Endothelial cell of umbilical vein (primary cell): ENCODE results near the gene TPGS2. TPM values are rescaled to one million over a fixed set of nuclear protein-coding genes. Genes with fewer than 3 reads are reported as not detected.

ENCODE experiments used
- BruUV-seq: library from RNA; stranded (reverse); fragments of 400-500 nt; replicated peaks from 2 replicates; lab custom pipeline; 2021; lab: Mats Ljungman, UMichigan
- CTCF ChIA-PET: fragments of 300-600, 350-600 bp; sonication (Branson Sonifier 250); formaldehyde crosslinking; loops from one replicate; lab custom pipeline; 2021; ENCODE audit warnings: antibody characterized with exemption, inconsistent platforms; lab: Charles Lee
- POLR2A ChIA-PET: fragments of 300-600, 350-600 bp; sonication (Branson Sonifier 250); formaldehyde crosslinking; loops from one replicate; lab custom pipeline; 2021; ENCODE audit warnings: antibody characterized with exemption, inconsistent platforms; lab: Charles Lee
- DNase-seq: peaks from one replicate; pipeline ENCODE4 v3.0.0-alpha.2; 2011; ENCODE audit warnings: low read depth, low spot score
- FAIRE-seq: peaks from 2 replicates; lab custom pipeline; 2011; peaks lifted over from hg19 to GRCh38; lab: Jason Lieb, UNC
- H2AFZ ChIP-seq: 2 replicates; pipeline ENCODE4 v1.6.0; 2012; ENCODE audit warnings: low read depth, low read length, control low read depth, inconsistent platforms
- H3K27ac ChIP-seq: 2 replicates; pipeline ENCODE4 v1.5.1; 2011; ENCODE audit warnings: low read depth, mild to moderate bottlenecking, control low read depth, low read length, moderate library complexity; ENCODE audit not compliant: insufficient read depth
- H3K27me3 ChIP-seq, 2 experiments: 2 replicates each; pipeline versions ENCODE4 v1.6.0 to v1.6.1; 2011; ENCODE audit warnings: low read length in 2 of 2, mixed read lengths in 1 of 2; ENCODE audit not compliant: control insufficient read depth in 2 of 2, insufficient read depth in 2 of 2
- H3K36me3 ChIP-seq, 2 experiments: 2 replicates in 1 of 2; 3 replicates in 1 of 2; pipeline ENCODE4 v1.5.1; 2011; ENCODE audit warnings: low read length in 2 of 2, mild to moderate bottlenecking in 1 of 2, moderate library complexity in 1 of 2; ENCODE audit not compliant: control insufficient read depth in 2 of 2, insufficient read depth in 2 of 2; ENCODE audit errors: extremely low read depth in 1 of 2
- H3K4me1 ChIP-seq: 3 replicates; pipeline ENCODE4 v1.5.1; 2011; ENCODE audit warnings: mild to moderate bottlenecking, low read length; ENCODE audit not compliant: control insufficient read depth, insufficient read depth; ENCODE audit errors: extremely low read depth
- H3K4me2 ChIP-seq: 2 replicates; pipeline ENCODE4 v1.6.1; 2011; ENCODE audit warnings: low read length, control low read depth, mixed read lengths; ENCODE audit not compliant: insufficient read depth
- H3K4me3 ChIP-seq, 3 experiments: fragments of 200-600 bp in 1 of 3; sonication (generic), shearing (Covaris generic) in 1 of 3; replicated peaks in 1 of 3; 2 replicates each; pipeline ENCODE4 v1.5.1; 2011 to 2016; ENCODE audit warnings: control low read depth in 3 of 3, low read length in 3 of 3, mild to moderate bottlenecking in 2 of 3, inconsistent platforms in 1 of 3, low read depth in 1 of 3, moderate library complexity in 1 of 3; ENCODE audit not compliant: insufficient read depth in 1 of 3
- H3K79me2 ChIP-seq: 2 replicates; pipeline ENCODE4 v1.6.0; 2012; ENCODE audit warnings: low read length, inconsistent platforms; ENCODE audit not compliant: control insufficient read depth, insufficient read depth
- H3K9ac ChIP-seq: replicated peaks from 2 replicates; pipeline ENCODE3; 2011; ENCODE audit warnings: low read length, control low read depth; ENCODE audit not compliant: insufficient read depth; ENCODE audit errors: extremely low read depth
- H3K9me1 ChIP-seq: replicated peaks from 3 replicates; pipeline ENCODE4 v1.6.0; 2011; ENCODE audit warnings: mild to moderate bottlenecking, low read length; ENCODE audit not compliant: control insufficient read depth, insufficient read depth; ENCODE audit errors: extremely low read depth
- H3K9me3 ChIP-seq: replicated peaks from 2 replicates; pipeline ENCODE4 v1.5.1; 2012; ENCODE audit warnings: low read length, inconsistent platforms; ENCODE audit not compliant: control insufficient read depth, insufficient read depth
- H4K20me1 ChIP-seq: replicated peaks from 2 replicates; pipeline ENCODE3; 2011; ENCODE audit warnings: mild to moderate bottlenecking, low read length; ENCODE audit not compliant: control insufficient read depth, insufficient read depth; ENCODE audit errors: extremely low read depth
- CTCF ChIP-seq, 2 donors: IDR thresholded peaks; 1 replicate in 1 of 2; 2 replicates in 1 of 2; pipeline ENCODE4 v1.5.1; 2011; ENCODE audit warnings: low read length in 2 of 2, mild to moderate bottlenecking in 2 of 2, moderate library complexity in 2 of 2, control low read depth in 1 of 2, inconsistent platforms in 1 of 2, low read depth in 1 of 2; ENCODE audit not compliant: insufficient read depth in 1 of 2; ENCODE audit errors: extremely low read depth in 1 of 2
- EZH2 ChIP-seq: IDR thresholded peaks from 2 replicates; pipeline ENCODE4 v1.6.1; 2012; ENCODE audit warnings: borderline replicate concordance, low read depth, mild to moderate bottlenecking, moderate library complexity, low read length, inconsistent platforms; ENCODE audit not compliant: severe bottlenecking
- FOS ChIP-seq: IDR thresholded peaks from 2 replicates; pipeline ENCODE4 v1.6.1; 2011; ENCODE audit warnings: mild to moderate bottlenecking, low read length, moderate library complexity, borderline replicate concordance; ENCODE audit not compliant: insufficient read depth
- GATA2 ChIP-seq: IDR thresholded peaks from 2 replicates; pipeline ENCODE4 v1.7.0; 2011; ENCODE audit warnings: low read depth, mild to moderate bottlenecking, moderate library complexity, mixed read lengths, low read length; ENCODE audit not compliant: insufficient read length, insufficient read depth
- JUN ChIP-seq: IDR thresholded peaks from 2 replicates; pipeline ENCODE4 v1.6.1; 2011; ENCODE audit warnings: borderline replicate concordance, low read depth; ENCODE audit not compliant: insufficient read length, insufficient read depth
- MAX ChIP-seq: IDR thresholded peaks from 2 replicates; pipeline ENCODE4 v1.6.1; 2011; ENCODE audit not compliant: insufficient read depth, insufficient read length
- MYC ChIP-seq: IDR thresholded peaks from one replicate; pipeline ENCODE4 v1.6.1; 2011; ENCODE audit warnings: mild to moderate bottlenecking, low read depth, low read length
- POLR2A ChIP-seq: IDR thresholded peaks from 2 replicates; pipeline ENCODE4 v1.6.1; 2012; ENCODE audit warnings: low read depth, mild to moderate bottlenecking, control low read depth, low read length
- POLR2AphosphoS5 ChIP-seq: IDR thresholded peaks from 2 replicates; pipeline ENCODE4 v1.6.1; 2012; ENCODE audit warnings: low read depth, mild to moderate bottlenecking, control low read depth, low read length, moderate library complexity; ENCODE audit not compliant: insufficient read depth
- dilution Hi-C: fragments of 300-500 bp; cut with MboI; formaldehyde crosslinking; loops from one replicate; pipeline ENCODE4 v1.15.0; 2019; ENCODE audit warnings: low sequenced_read_pairs; ENCODE audit not compliant: extremely low pct_ligation_motif_present
- intact Hi-C: fragments of 100-400 bp; cut with micrococcal nuclease; formaldehyde crosslinking; loops from one replicate; pipeline ENCODE4 v1.10.0; 2022
- polyA plus RNA-seq, 4 experiments: library from polyadenylated mRNA; depleted of rRNA in 3 of 4; stranded (reverse) in 3 of 4; unstranded in 1 of 4; fragments of >200 nt; gene quantifications; 2 replicates each; pipeline versions ENCODE4 v1.2.1 to v1.2.3, GENCODE V29; 2011 to 2012; ENCODE audit warnings: missing spikeins in 1 of 4
- total RNA-seq: library from RNA; stranded (reverse); gene quantifications from 2 replicates; pipeline ENCODE4 v1.2.3, GENCODE V29; 2021

TPGS2 gene
- total and polyA plus RNA-seq, 2 donors (not counting 3 experiments of a cell fraction or from before 2014, with no cell fraction given), result 150 to 232 TPM

GRCh38 chr18:36757081-36757480 is 71.7 kb downstream of the TPGS2 start:
- no peak overlapping the region for H3K27ac ChIP-seq
- TF ChIP-seq POLR2AphosphoS5 (no peak), CTCF (IDR thresholded peaks at IDR 0.05; ENCODE audit: extremely low read depth in 1 of 2, insufficient read depth in 1 of 2, low read depth in 1 of 2, low read length in 2 of 2) (peak; percentile 40 to 54)

GRCh38 chr18:36756242-36756641 is 72.6 kb downstream of the TPGS2 start:
- Histone ChIP-seq H3K4me3 (no peak overlapping the region), H3K9me3 (no peaks in the 10 kb centered on the region), H3K4me1 (no peaks in the 10 kb centered on the region), H4K20me1 (no peaks in the 10 kb centered on the region), H3K27me3 (no peaks in the 10 kb centered on the region), H3K9ac (no peak overlapping the region), H3K79me2 (no peaks in the 10 kb centered on the region), H3K9me1 (no peaks in the 10 kb centered on the region), H2AFZ (no peak overlapping the region), H3K4me2 (no peak overlapping the region), H3K36me3 (no peaks in the 10 kb centered on the region), H3K27ac (no peak overlapping the region)
- dilution Hi-C loops, result no loop called here
- DNase-seq (no peak), FAIRE-seq (no peak)
- no TSS peak for BruUV-seq
- intact Hi-C loops, result loop anchor here (10.0 kb wide), 2 partner anchors 461 to 731 kb away; partner anchors contain the start of gene FHOD3
- POLR2A ChIA-PET, result no interaction called here
- CTCF ChIA-PET, result interaction anchor here (1.8 kb wide), 1 partner anchor 69 kb away, joined by 58 read pairs; no protein-coding TSS in a partner anchor
- no peak for TF ChIP-seq MAX
- no peak for TF ChIP-seq POLR2AphosphoS5
- no peak for TF ChIP-seq MYC
- TF ChIP-seq JUN, result no peak
- no peak for TF ChIP-seq EZH2
- no peak for TF ChIP-seq CTCF (IDR thresholded peaks at IDR 0.05; ENCODE audit: extremely low read depth in 1 of 2, insufficient read depth in 1 of 2, low read depth in 1 of 2, low read length in 2 of 2)
- TF ChIP-seq FOS, result no peak
- TF ChIP-seq GATA2, result no peak
- TF ChIP-seq POLR2A, result no peak

More at GRCh38 chr18:36757081-36757480, 71.7 kb downstream of the TPGS2 start:
- Histone ChIP-seq H3K4me1 (no peaks in the 10 kb centered on the region), H3K9ac (no peak overlapping the region), H3K4me3 (no peak overlapping the region), H3K4me2 (no peak overlapping the region), H3K9me3 (no peaks in the 10 kb centered on the region), H3K79me2 (no peaks in the 10 kb centered on the region), H4K20me1 (no peaks in the 10 kb centered on the region), H3K9me1 (no peaks in the 10 kb centered on the region), H3K27me3 (no peaks in the 10 kb centered on the region), H3K36me3 (no peaks in the 10 kb centered on the region), H2AFZ (no peak overlapping the region)
- FAIRE-seq (peak; percentile 80), DNase-seq (peak; percentile 50)
- intact Hi-C loops (loop anchor here (1.0 to 10.0 kb wide), 4 partner anchors 69 to 732 kb away; partner anchors contain the start of gene FHOD3), dilution Hi-C loops (no loop called here)
- ChIA-PET CTCF (interaction anchor here (0.8 to 1.8 kb wide), 2 partner anchors 70 to 739 kb away, joined by 3 to 58 read pairs; no protein-coding TSS in a partner anchor), POLR2A (no interaction called here)
- no TSS peak for BruUV-seq
